Lower lobe of right lung (tissue), 2 donors: Measurements from ENCODE around the gene AGBL1. TPM values are rescaled to one million over a fixed set of nuclear protein-coding genes. Genes with fewer than 3 reads are reported as not detected.

Experiments used
- ATAC-seq, 2 donors: fragments of 200-7000 bp; cut with Tn5 transposase; one replicate each; pipeline ENCODE4 v1.9.1; 2020 to 2022; ENCODE audit warnings: mild to moderate bottlenecking in 2 of 2, moderate library complexity in 2 of 2
- DNase-seq: peaks from one replicate; pipeline ENCODE4 v3.0.0-alpha.2; 2020
- H3K27ac ChIP-seq: fragments of 200-600 bp; one replicate; pipeline ENCODE4 v1.8.0; 2022
- H3K27me3 ChIP-seq: fragments of 200-600 bp; one replicate; pipeline ENCODE4 v1.8.0; 2022; ENCODE audit warnings: low read depth
- H3K36me3 ChIP-seq: fragments of 200-600 bp; one replicate; pipeline ENCODE4 v1.8.0; 2022; ENCODE audit warnings: mild to moderate bottlenecking
- H3K4me1 ChIP-seq: fragments of 200-600 bp; one replicate; pipeline ENCODE4 v1.8.0; 2022
- H3K4me3 ChIP-seq: fragments of 200-600 bp; one replicate; pipeline ENCODE4 v1.8.0; 2022; ENCODE audit warnings: mild to moderate bottlenecking
- H3K9me3 ChIP-seq: fragments of 200-600 bp; one replicate; pipeline ENCODE4 v1.8.0; 2022
- intact Hi-C: fragments of 100-400 bp; cut with DNase I; formaldehyde crosslinking; loops from one replicate; pipeline ENCODE4 v1.11.0; 2022
- total RNA-seq: library from RNA; stranded (reverse); fragmentation: NEBNext Ultra II Directional; extraction: Animal tissue kit (Norgen Biotek cat#: 25700); gene quantifications from one replicate; pipeline ENCODE4 v1.2.1, GENCODE V29; 2021
- TF ChIP-seq, protein P1 (sequence below): fragments of 200-600 bp; IDR thresholded peaks from one replicate; pipeline ENCODE4 v1.8.0; 2022; ENCODE audit warnings: antibody characterized with exemption, mild to moderate bottlenecking
- donor health status: DM: no; HTN: yes; CAD: no; lungs with severe emphysema.

Gene AGBL1
- total RNA-seq, 1 donor from 2014 or later, result 12.0 TPM

DNA sequence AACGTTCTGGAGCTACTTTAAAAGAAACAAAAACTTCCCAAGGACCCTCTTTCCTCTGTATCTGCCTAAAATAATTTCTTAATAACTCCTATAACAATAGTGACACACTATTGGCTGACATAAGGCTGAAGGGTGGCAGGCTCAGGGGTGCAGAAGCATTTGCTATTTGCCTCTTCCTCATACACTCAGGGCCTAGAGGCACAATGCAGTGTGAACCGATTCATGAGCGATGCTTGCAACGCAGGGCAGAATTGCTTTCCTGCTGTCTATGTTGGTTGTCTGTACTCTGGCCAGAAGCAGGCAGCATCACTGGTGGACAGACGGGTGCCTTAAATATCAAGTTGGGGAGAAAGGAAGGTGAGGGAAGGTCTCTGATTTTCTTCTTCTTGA lies 157.4 kb downstream of the AGBL1 start:
- Histone ChIP-seq H3K27ac (no peak overlapping the region), H3K4me1 (peaks cover 5% of the 10 kb centered on the region), H3K36me3 (no peaks in the 10 kb centered on the region), H3K27me3 (no peaks in the 10 kb centered on the region), H3K9me3 (no peaks in the 10 kb centered on the region), H3K4me3 (no peak overlapping the region)
- ATAC-seq (no peak), DNase-seq (no peak)
- intact Hi-C loops, result no loop called here
- TF ChIP-seq, protein P1, sequence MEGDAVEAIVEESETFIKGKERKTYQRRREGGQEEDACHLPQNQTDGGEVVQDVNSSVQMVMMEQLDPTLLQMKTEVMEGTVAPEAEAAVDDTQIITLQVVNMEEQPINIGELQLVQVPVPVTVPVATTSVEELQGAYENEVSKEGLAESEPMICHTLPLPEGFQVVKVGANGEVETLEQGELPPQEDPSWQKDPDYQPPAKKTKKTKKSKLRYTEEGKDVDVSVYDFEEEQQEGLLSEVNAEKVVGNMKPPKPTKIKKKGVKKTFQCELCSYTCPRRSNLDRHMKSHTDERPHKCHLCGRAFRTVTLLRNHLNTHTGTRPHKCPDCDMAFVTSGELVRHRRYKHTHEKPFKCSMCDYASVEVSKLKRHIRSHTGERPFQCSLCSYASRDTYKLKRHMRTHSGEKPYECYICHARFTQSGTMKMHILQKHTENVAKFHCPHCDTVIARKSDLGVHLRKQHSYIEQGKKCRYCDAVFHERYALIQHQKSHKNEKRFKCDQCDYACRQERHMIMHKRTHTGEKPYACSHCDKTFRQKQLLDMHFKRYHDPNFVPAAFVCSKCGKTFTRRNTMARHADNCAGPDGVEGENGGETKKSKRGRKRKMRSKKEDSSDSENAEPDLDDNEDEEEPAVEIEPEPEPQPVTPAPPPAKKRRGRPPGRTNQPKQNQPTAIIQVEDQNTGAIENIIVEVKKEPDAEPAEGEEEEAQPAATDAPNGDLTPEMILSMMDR, result no peak

DNA sequence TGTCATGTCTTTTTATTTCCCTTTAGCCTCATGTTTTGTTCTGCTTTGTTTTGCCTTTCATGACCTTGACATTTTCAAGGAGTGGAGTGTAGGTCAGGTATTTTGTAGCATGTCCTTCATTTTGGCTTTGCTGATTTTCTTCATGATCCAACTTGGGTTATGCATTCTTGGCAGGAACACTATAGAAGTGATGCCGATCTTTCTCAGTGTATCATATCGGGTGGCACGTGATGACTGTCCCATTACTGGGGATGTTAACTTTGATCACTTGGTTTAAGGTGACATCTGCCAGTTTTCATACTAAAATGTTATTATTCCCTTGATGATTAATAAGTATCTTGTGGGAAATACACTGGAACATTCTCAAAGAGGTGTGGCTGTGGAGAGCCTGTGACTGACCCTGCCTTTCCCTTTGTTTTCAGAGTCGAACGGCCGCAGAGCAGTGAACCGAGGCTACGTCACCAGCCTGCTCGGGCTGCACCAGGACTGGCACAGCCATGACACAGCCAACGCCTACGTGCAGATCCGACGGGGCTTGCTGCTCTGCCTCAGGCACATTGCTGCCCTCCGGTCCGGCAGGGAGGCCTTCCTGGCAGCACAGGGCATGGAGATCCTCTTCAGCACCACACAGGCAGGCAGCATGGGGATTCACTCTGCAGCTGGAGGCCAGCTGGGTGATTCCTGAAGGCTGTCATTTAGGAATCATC lies 167.7 kb downstream of the AGBL1 start:
- H3K4me1 ChIP-seq, result no peaks in the 10 kb centered on the region
- TF ChIP-seq, protein P1, result no peak
- intact Hi-C loops, result no loop called here
- DNase-seq (no peak), ATAC-seq (peak in 1 of 2 donors; percentile 7)
- H3K27ac ChIP-seq, result no peak overlapping the region
- no peaks in the 10 kb centered on the region for H3K36me3 ChIP-seq
- H3K27me3 ChIP-seq, result no peaks in the 10 kb centered on the region
- H3K9me3 ChIP-seq, result no peaks in the 10 kb centered on the region
- no peak overlapping the region for H3K4me3 ChIP-seq

DNA sequence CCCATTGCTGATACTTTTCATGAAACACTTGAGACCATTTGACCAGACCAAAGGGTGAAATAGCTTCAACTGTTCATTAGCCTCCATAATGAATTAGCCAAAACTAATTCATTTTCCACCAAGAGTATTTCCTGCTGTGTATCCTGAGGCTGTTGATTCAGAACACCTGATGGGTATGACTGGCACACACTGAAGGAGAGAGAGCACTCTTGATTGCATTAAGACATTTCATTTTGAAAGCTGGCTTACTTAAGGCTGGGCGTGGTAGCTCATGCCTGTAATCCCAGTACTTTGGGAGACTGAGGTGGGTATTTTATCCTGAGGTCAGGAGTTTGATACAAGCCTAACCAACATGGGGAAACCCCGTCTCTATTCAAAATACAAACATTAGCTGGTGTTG lies 175.6 kb downstream of the AGBL1 start:
- no peaks in the 10 kb centered on the region for H3K36me3 ChIP-seq
- intact Hi-C loops, result no loop called here
- H3K27ac ChIP-seq, result no peak overlapping the region
- DNase-seq (no peak), ATAC-seq (no peak)
- TF ChIP-seq, protein P1, result no peak
- H3K27me3 ChIP-seq, result no peaks in the 10 kb centered on the region
- H3K4me1 ChIP-seq, result no peaks in the 10 kb centered on the region
- H3K9me3 ChIP-seq, result no peaks in the 10 kb centered on the region
- no peak overlapping the region for H3K4me3 ChIP-seq

DNA sequence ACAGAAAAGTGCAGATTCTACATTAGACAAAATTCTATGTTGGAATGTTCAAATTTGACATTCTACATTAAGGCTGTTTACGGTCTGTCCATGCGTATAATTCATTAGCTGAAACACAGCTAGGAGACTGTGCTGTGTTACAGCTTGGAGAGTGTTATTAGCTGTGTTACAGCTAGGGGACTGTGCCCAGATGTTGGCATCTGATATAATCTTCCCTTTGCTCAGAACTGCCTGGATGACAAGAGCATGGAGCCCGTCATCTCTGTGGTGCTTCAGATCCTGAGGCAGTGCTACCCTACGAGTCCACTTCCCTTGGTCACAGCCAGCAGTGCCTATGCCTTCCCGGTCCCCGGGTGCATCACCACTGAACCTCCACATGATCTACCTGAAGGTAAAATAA lies 177.0 kb downstream of the AGBL1 start:
- no peaks in the 10 kb centered on the region for H3K27me3 ChIP-seq
- no peaks in the 10 kb centered on the region for H3K9me3 ChIP-seq
- H3K27ac ChIP-seq, result no peak overlapping the region
- intact Hi-C loops, result no loop called here
- H3K4me1 ChIP-seq, result no peaks in the 10 kb centered on the region
- no peak for ATAC-seq
- no peak for DNase-seq
- no peaks in the 10 kb centered on the region for H3K36me3 ChIP-seq
- H3K4me3 ChIP-seq, result no peak overlapping the region
- TF ChIP-seq, protein P1, result no peak

DNA sequence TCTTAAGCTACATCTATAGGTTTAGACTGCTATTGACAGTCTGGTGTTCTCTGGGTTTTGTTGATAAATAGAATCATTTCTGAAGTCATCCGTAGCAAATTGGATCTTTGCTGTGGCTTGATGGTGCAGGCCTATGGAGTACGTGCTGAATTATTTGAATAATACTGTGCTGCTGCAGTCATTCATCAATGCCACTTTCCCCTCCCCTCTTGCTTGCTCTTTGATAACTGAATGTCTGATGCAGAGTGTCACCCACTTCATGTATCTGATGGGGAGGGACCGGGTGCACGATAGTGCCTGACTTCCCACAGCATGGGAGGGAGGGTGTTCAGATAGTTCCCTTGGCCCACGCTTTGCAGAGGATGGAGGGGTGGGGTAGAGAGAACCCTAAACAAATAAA lies 179.9 kb downstream of the AGBL1 start:
- DNase-seq, result no peak

More for the DNA sequence above, 179.9 kb downstream of the AGBL1 start:
- ATAC-seq, result no peak
- H3K36me3 ChIP-seq, result no peaks in the 10 kb centered on the region
- TF ChIP-seq, protein P1, result no peak
- H3K4me3 ChIP-seq, result no peak overlapping the region
- H3K9me3 ChIP-seq, result no peaks in the 10 kb centered on the region
- H3K4me1 ChIP-seq, result no peaks in the 10 kb centered on the region
- no peak overlapping the region for H3K27ac ChIP-seq
- intact Hi-C loops, result no loop called here
- H3K27me3 ChIP-seq, result no peaks in the 10 kb centered on the region
